ENCODE results near the gene WNT16.

DNA sequence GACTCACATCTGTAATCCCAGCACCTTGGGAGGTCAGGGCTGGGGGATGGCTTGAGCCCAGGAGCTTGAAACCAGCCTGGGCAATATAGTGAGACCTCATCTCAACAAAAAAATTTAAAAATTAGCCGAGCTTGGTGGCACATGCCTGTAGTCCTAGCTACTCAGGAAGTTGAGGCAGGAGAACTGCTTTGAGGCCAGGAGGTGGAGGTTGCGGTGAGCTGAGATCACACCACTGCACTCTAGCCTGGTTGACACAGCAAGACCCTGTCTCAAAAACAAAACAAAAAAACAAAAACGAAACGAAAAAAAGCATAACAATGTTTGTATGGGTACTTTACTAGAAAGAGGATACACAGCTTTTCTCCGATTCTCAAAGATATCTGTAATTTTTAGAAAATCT lies 31.8 kb downstream of the WNT16 start:
- TF ChIP-seq CTCF (conservative IDR thresholded peaks at IDR 0.05; ENCODE audit: low read depth, low read length) (no peak), EZH2 (IDR thresholded peaks at IDR 0.05; ENCODE audit: low read length, unreplicated experiment) (no peak), EZH2phosphoT487 (IDR thresholded peaks at IDR 0.05; ENCODE audit: borderline replicate concordance, low read length) (no peak)

Data from PC-3 (cell line).